ENCODE measurements around the gene TLX2. TPM values are rescaled to one million over a fixed set of nuclear protein-coding genes. Genes with fewer than 3 reads are reported as not detected.

TLX2 gene
- polyA plus RNA-seq, 3 donors = not detected

DNA sequence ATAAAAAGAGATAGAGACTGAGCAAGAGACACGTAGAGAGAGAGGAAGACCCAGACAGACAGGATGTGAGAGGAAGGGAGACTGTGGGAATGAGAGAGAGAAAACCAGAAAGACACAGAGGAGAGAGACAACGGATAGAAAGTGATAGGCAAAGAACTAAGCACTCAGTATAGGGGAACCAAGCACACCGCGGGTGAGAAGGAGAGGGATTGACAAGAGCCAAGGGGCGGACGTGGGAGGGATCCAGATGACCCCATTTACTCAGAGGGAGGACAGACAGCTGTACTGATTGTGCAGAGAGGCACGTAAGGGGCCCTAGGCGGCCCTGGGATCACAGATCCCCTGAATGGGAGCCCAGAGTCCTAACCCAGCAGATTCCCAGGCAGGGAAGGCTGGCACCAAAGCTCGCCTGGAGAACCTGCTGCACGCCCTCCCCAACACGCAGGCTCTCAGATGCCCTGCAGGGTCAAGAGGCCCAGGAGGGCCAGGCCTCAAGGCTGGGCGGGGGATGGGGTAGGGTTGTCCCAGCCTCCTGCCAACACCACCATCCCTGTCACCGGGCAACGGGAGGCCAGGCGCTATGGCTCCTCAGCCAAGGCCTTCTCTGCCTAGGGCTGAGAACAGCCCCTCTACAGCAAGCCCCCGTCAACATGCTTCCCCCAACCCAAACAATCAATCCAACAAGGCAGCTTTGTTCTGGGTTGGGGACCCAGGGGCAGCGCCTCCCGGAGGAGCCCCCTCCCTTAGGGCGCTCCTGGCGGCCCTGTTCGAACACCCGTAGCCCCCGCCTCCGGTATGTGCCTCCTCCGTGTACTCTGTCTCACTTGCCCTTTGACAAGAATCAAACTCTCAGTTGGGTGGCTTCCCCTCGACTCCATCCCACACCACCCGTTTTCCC is 38.9 kb downstream of the TLX2 start:
- peak overlapping the region in 1 of 3 experiments; percentile 99 for H3K4me3 ChIP-seq (replicated peaks in 1 of 3; ENCODE audit: low read depth in 2 of 3, low read length in 3 of 3)
- peaks cover 38 to 60% of the 10 kb centered on the region in 2 donors for H3K4me1 ChIP-seq (ENCODE audit: control insufficient read depth in 1 of 2, insufficient read depth in 2 of 2, low read length in 2 of 2)
- no peaks in the 10 kb centered on the region for H3K27me3 ChIP-seq (ENCODE audit: control insufficient read depth in 2 of 2, insufficient read depth in 2 of 2, low read length in 2 of 2)
- H3K4me2 ChIP-seq (replicated peaks; ENCODE audit: extremely low read depth, low read length, poor library complexity, severe bottlenecking) = peak overlapping the region; percentile 97
- peaks cover 28 to 39% of the 10 kb centered on the region in 2 donors for H3K36me3 Mint-ChIP-seq
- TF ChIP-seq, protein P1, sequence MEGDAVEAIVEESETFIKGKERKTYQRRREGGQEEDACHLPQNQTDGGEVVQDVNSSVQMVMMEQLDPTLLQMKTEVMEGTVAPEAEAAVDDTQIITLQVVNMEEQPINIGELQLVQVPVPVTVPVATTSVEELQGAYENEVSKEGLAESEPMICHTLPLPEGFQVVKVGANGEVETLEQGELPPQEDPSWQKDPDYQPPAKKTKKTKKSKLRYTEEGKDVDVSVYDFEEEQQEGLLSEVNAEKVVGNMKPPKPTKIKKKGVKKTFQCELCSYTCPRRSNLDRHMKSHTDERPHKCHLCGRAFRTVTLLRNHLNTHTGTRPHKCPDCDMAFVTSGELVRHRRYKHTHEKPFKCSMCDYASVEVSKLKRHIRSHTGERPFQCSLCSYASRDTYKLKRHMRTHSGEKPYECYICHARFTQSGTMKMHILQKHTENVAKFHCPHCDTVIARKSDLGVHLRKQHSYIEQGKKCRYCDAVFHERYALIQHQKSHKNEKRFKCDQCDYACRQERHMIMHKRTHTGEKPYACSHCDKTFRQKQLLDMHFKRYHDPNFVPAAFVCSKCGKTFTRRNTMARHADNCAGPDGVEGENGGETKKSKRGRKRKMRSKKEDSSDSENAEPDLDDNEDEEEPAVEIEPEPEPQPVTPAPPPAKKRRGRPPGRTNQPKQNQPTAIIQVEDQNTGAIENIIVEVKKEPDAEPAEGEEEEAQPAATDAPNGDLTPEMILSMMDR (IDR thresholded peaks at IDR 0.05) = no peak
- intact Hi-C loops (cut with micrococcal nuclease) = loop anchor here (5.0 kb wide), 1 partner anchor 34 kb away; no protein-coding TSS in a partner anchor
- peak overlapping the region in 1 of 2 donors; percentile 94 for H3K27ac ChIP-seq (ENCODE audit: low read depth in 1 of 2, low read length in 2 of 2)
- peaks cover 53% of the 10 kb centered on the region for H3K4me1 Mint-ChIP-seq
- H3K79me2 ChIP-seq (ENCODE audit: insufficient read depth, low read length) = peaks cover 71% of the 10 kb centered on the region
- peaks cover 5 to 7% (median 5%) of the 10 kb centered on the region in 3 donors for H3K27me3 Mint-ChIP-seq (ENCODE audit: low read depth in 3 of 3)
- peak overlapping the region; percentile 90 for H2AFZ ChIP-seq (ENCODE audit: insufficient read depth, low read depth, low read length, poor library complexity, severe bottlenecking)
- peak overlapping the region; percentile 51 to 67 for H3K4me3 Mint-ChIP-seq
- H3K36me3 ChIP-seq (replicated peaks in 1 of 2; ENCODE audit: control insufficient read depth in 1 of 2, insufficient read depth in 2 of 2, low read length in 2 of 2) = peaks cover 18 to 21% of the 10 kb centered on the region in 2 donors
- no peaks in the 10 kb centered on the region for H3K9me3 ChIP-seq (replicated peaks in 1 of 2; ENCODE audit: control insufficient read depth in 1 of 2, insufficient read depth in 1 of 2, low read length in 2 of 2)
- DNase-seq = no peak
- H4K20me1 ChIP-seq (ENCODE audit: insufficient read depth, low read length) = peaks cover 15% of the 10 kb centered on the region
- WGBS (ENCODE audit: insufficient coverage) = 87% methylated on average over 23 of the region's 27 CpGs
- H3K27ac Mint-ChIP-seq = peak overlapping the region in 5 of 7 donors; percentile 15 to 91 (median 84)
- H3K9ac ChIP-seq (ENCODE audit: insufficient read depth, low read length, poor library complexity, severe bottlenecking) = peak overlapping the region; percentile 88
- H3K9me3 Mint-ChIP-seq = no peaks in the 10 kb centered on the region

DNA sequence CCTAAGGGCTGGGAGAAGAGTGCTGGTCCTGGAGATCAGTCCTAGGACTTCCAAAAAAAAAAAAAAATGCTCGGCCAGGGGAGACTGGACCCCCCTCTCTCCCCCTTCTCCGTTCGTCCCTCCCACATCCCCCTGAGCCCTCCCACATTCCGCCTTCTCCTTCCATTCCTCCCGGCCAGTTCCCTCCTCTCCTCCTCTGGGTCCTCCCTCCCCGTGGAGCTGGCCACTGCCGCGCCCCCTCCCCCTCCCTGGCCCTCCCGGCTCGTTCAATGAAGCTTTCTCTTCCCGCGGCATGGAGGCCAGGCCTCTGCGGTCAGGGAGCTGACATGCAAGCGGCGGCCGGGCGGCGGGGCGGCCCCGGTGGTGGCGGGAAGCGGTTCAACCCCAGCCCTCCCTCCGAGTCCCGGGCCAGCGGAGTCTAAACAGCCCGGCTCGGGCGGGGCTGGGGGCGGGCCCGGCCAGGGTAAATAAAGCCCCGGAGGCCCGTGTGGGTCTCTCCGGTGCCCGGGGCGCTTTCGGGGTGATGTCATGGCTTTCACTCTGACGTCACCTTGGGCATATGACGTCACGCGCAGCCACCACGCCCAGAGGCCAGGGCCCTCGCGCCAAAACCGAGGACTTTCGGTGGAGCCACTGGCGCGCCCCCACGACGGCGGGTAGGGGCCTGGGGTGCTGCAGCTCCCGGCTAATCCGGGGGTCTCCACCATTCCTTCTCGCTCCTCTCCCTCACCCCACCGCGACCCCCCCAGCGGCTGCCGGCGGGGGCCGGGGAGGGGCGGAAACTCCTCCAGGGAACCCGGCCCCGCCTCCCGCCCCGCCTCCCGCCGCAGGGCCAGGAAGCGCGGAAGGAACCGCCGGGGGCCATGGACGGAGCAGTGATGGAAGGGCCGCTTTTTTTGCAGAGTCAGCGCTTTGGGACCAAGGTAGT is 39.9 kb downstream of the TLX2 start, which contains the start of the genes DOK1 and LOXL3:
TSS of gene DOK1 (plus strand) at position 829 of the 928 bp plus-strand sequence. CDS start at position 864, 35 bp downstream.
TSS of gene LOXL3 (minus strand) at position 51 of the 928 bp plus-strand sequence. CDS start 1,308 bp downstream, outside the sequence.
- Histone ChIP-seq H3K9me3 (replicated peaks in 1 of 2; ENCODE audit: control insufficient read depth in 1 of 2, insufficient read depth in 1 of 2, low read length in 2 of 2) (no peaks in the 10 kb centered on the region), H3K36me3 (replicated peaks in 1 of 2; ENCODE audit: control insufficient read depth in 1 of 2, insufficient read depth in 2 of 2, low read length in 2 of 2) (peaks cover 20 to 28% of the 10 kb centered on the region in 2 donors), H3K4me3 (replicated peaks in 1 of 3; ENCODE audit: low read depth in 2 of 3, low read length in 3 of 3) (peak within 1 kb of the TSS; percentile 94 to 99 (median 98)), H3K9ac (ENCODE audit: insufficient read depth, low read length, poor library complexity, severe bottlenecking) (peak within 1 kb of the TSS; percentile 88), H3K79me2 (ENCODE audit: insufficient read depth, low read length) (peaks cover 69% of the 10 kb centered on the region), H3K4me1 (ENCODE audit: control insufficient read depth in 1 of 2, insufficient read depth in 2 of 2, low read length in 2 of 2) (peaks cover 32 to 50% of the 10 kb centered on the region in 2 donors), H3K4me2 (replicated peaks; ENCODE audit: extremely low read depth, low read length, poor library complexity, severe bottlenecking) (peak within 1 kb of the TSS; percentile 97), H3K27me3 (ENCODE audit: control insufficient read depth in 2 of 2, insufficient read depth in 2 of 2, low read length in 2 of 2) (no peaks in the 10 kb centered on the region), H4K20me1 (ENCODE audit: insufficient read depth, low read length) (peaks cover 19% of the 10 kb centered on the region), H2AFZ (ENCODE audit: insufficient read depth, low read depth, low read length, poor library complexity, severe bottlenecking) (peak within 1 kb of the TSS; percentile 90), H3K27ac (ENCODE audit: low read depth in 1 of 2, low read length in 2 of 2) (peak within 1 kb of the TSS; percentile 82 to 94)
- TF ChIP-seq, protein P1 (IDR thresholded peaks at IDR 0.05) = no peak
- DNase-seq = peak; percentile 74 to 82 (median 82)
- peaks cover 28 to 39% of the 10 kb centered on the region in 2 donors for H3K36me3 Mint-ChIP-seq
- under 1% methylated on average over 65 of the region's 73 CpGs for WGBS (ENCODE audit: insufficient coverage)
- H3K4me1 Mint-ChIP-seq = peaks cover 48% of the 10 kb centered on the region
- H3K27me3 Mint-ChIP-seq (ENCODE audit: low read depth in 3 of 3) = peaks cover 2 to 5% (median 2%) of the 10 kb centered on the region in 3 donors
- H3K4me3 Mint-ChIP-seq = peak within 1 kb of the TSS; percentile 98 to 99
- no peaks in the 10 kb centered on the region for H3K9me3 Mint-ChIP-seq
- peak within 1 kb of the TSS; percentile 91 to 98 (median 96) for H3K27ac Mint-ChIP-seq
- intact Hi-C loops (cut with micrococcal nuclease) = loop anchor here (5.0 kb wide), 1 partner anchor 33 kb away; no protein-coding TSS in a partner anchor

Measured in CD14-positive monocyte (primary cell).